Measurements from ENCODE around the gene YDJC. TPM values are rescaled to one million over a fixed set of nuclear protein-coding genes. Genes with fewer than 3 reads are reported as not detected.

The YDJC gene
- total and polyA plus RNA-seq, 2 of the 13 experiments (the other 11 are each of a cell fraction or from before 2014, with no cell fraction given) = 15.3 to 32.0 TPM

GRCh38 chr22:21677606-21678443 is 48.0 kb upstream of the YDJC start (continued):
- TF ChIP-seq AGO2 (optimal IDR thresholded peaks at IDR 0.05; ENCODE audit: low read depth, low read length) = peak; percentile 59
- peak; percentile 45; the same call in 1 of the 2 replicates for TF ChIP-seq BCL6 (CRISPR knock-in tag; IDR thresholded peaks at IDR 0.05)
- no peak for TF ChIP-seq ZFAT (CRISPR knock-in tag; conservative IDR thresholded peaks at IDR 0.05)
- TF ChIP-seq PAXIP1 (CRISPR knock-in tag; conservative IDR thresholded peaks at IDR 0.05) = peak; percentile 84
- TF ChIP-seq ZNF850 (CRISPR knock-in tag; conservative IDR thresholded peaks at IDR 0.05) = no peak
- no peak for TF ChIP-seq CSRNP2 (CRISPR knock-in tag; conservative IDR thresholded peaks at IDR 0.05; ENCODE audit: low read depth)
- no peak for TF ChIP-seq TOPORS (CRISPR knock-in tag; IDR thresholded peaks at IDR 0.05)
- peak; percentile 73; the same call in 1 of the 3 replicates for TF ChIP-seq MXI1 (IDR thresholded peaks at IDR 0.05; ENCODE audit: borderline replicate concordance, low read depth, low read length)
- TF ChIP-seq MAZ (IDR thresholded peaks at IDR 0.05; ENCODE audit: borderline replicate concordance, low read depth, low read length) = no peak
- TF ChIP-seq MAZ (CRISPR knock-in tag; IDR thresholded peaks at IDR 0.05; ENCODE audit: low read depth) = peak; percentile 30; the same call in 1 of the 2 replicates
- no peak for TF ChIP-seq NRL (CRISPR knock-in tag; IDR thresholded peaks at IDR 0.05; ENCODE audit: borderline replicate concordance)
- TF ChIP-seq ZNF367 (CRISPR knock-in tag; IDR thresholded peaks at IDR 0.05; ENCODE audit: borderline replicate concordance) = no peak
- TF ChIP-seq ZNF780A (CRISPR knock-in tag; IDR thresholded peaks at IDR 0.05) = no peak
- peak; percentile 70 for TF ChIP-seq MED1 (CRISPR knock-in tag; IDR thresholded peaks at IDR 0.05)
- TF ChIP-seq MTF2 (CRISPR knock-in tag; IDR thresholded peaks at IDR 0.05; ENCODE audit: borderline replicate concordance) = no peak
- TF ChIP-seq HNRNPLL (IDR thresholded peaks at IDR 0.05; ENCODE audit: low read depth, low read length, poor library complexity, severe bottlenecking) = peak; percentile 25
- TF ChIP-seq CTCF (CRISPR knock-in tag; IDR thresholded peaks at IDR 0.05) = peak; percentile 51
- no peak for TF ChIP-seq TERF1 (CRISPR knock-in tag; IDR thresholded peaks at IDR 0.05)
- TF ChIP-seq SOX5 (CRISPR knock-in tag; IDR thresholded peaks at IDR 0.05; ENCODE audit: borderline replicate concordance) = peak; percentile 66; the same call in 1 of the 2 replicates
- 0 out of 2 replicates have a peak, but pooled peaks have one; percentile 33 for TF ChIP-seq POGZ (CRISPR knock-in tag; IDR thresholded peaks at IDR 0.05)
